Transverse colon (tissue), 4 donors: Measurements from ENCODE around the gene DBNL. TPM values are rescaled to one million over a fixed set of nuclear protein-coding genes. Genes with fewer than 3 reads are reported as not detected.

Source experiments
- DNase-seq: peaks from one replicate; pipeline ENCODE4 v3.0.0-alpha.2; 2019
- H3K27ac ChIP-seq, 4 donors: fragments of 200-600 bp; sonication (generic); 2 replicates each; pipeline ENCODE4 v1.5.1; 2016 to 2018; ENCODE audit warnings: inconsistent platforms in 4 of 4
- H3K27me3 ChIP-seq: fragments of 200-600 bp; sonication (generic); 2 replicates; pipeline ENCODE4 v1.5.1; 2017; ENCODE audit warnings: inconsistent platforms
- H3K36me3 ChIP-seq, 4 donors: fragments of 200-600 bp; sonication (generic); 2 replicates each; pipeline ENCODE4 v1.5.1; 2017 to 2019; ENCODE audit warnings: inconsistent platforms in 4 of 4
- H3K4me1 ChIP-seq, 4 donors: fragments of 200-600 bp; sonication (generic); 2 replicates each; pipeline ENCODE4 v1.5.1; 2017 to 2020; ENCODE audit warnings: inconsistent platforms in 4 of 4
- H3K4me3 ChIP-seq, 4 donors: fragments of 200-600 bp; sonication (generic); 1 replicate in 1 of 4; 2 replicates in 3 of 4; pipeline versions ENCODE4 v1.5.1 to v1.6.1; 2017 to 2019; ENCODE audit warnings: inconsistent platforms in 4 of 4
- H3K9me3 ChIP-seq, 2 donors: fragments of 200-600 bp; sonication (generic); 2 replicates each; pipeline ENCODE4 v1.5.1; 2017 to 2019; ENCODE audit warnings: inconsistent platforms in 2 of 2
- CTCF ChIP-seq, 5 experiments: fragments of 200-600 bp in 3 of 5; fragments of 450-650 bp in 2 of 5; sonication (generic) in 3 of 5; IDR thresholded peaks; 1 replicate in 2 of 5; 2 replicates in 3 of 5; pipeline ENCODE4 v1.5.1; 2016 to 2017; ENCODE audit warnings: antibody characterized with exemption in 5 of 5, inconsistent platforms in 3 of 5, mild to moderate bottlenecking in 2 of 5, moderate library complexity in 1 of 5
- EP300 ChIP-seq: sonication (generic); formaldehyde crosslinking; IDR thresholded peaks from one replicate; pipeline ENCODE4 v1.6.1; 2017; ENCODE audit warnings: antibody characterized with exemption, low read depth
- POLR2A ChIP-seq: fragments of 450-650 bp; IDR thresholded peaks from one replicate; pipeline ENCODE4 v1.6.1; 2016; ENCODE audit warnings: antibody characterized with exemption, mild to moderate bottlenecking, moderate library complexity
- POLR2AphosphoS5 ChIP-seq, 3 donors: sonication (generic); formaldehyde crosslinking; IDR thresholded peaks; one replicate each; pipeline ENCODE4 v1.6.1; 2016; ENCODE audit warnings: antibody characterized with exemption in 3 of 3
- WGBS, 2 donors: methylation state at CpG; one replicate each; pipeline ENCODE4 v1.1.5; 2018; ENCODE audit warnings: low coverage in 1 of 2; 5-methylcytosine and 5-hydroxymethylcytosine counted together
- in situ Hi-C, 4 donors: fragments of 200-750 bp; cut with MboI; loops; one replicate each; pipeline versions ENCODE4 v1.15.0 to v1.15.1; 2017; ENCODE audit warnings: low sequenced_read_pairs in 3 of 4, low pct_ligation_motif_present in 1 of 4, low pct_unique_long_range_greater_than_20kb in 1 of 4
- intact Hi-C: fragments of 100-400 bp; cut with DNase I; formaldehyde crosslinking; loops from one replicate; pipeline ENCODE4 v1.15.1; 2023; ENCODE audit warnings: low total_unique reads
- total RNA-seq, 4 donors: library from RNA; depleted of rRNA; stranded (reverse); fragments of >200 nt; gene quantifications; one replicate each; pipeline ENCODE4 v1.1.0, GENCODE V29; 2016

Gene DBNL
- total RNA-seq, 4 donors from 2014 or later = 97.5 to 184 (median 137) TPM

GRCh38 chr7:44048031-44048795 is 3.7 kb downstream of the DBNL start:
- no peak for DNase-seq
- TF ChIP-seq POLR2A = no peak
- no peak for TF ChIP-seq CTCF (IDR thresholded peaks at IDR 0.05)
- TF ChIP-seq POLR2AphosphoS5 (IDR thresholded peaks at IDR 0.05) = no peak
- no peak for TF ChIP-seq EP300
- in situ Hi-C loops = no loop called here
- H3K27ac ChIP-seq = no peak overlapping the region
- no peaks in the 10 kb centered on the region for H3K9me3 ChIP-seq
- intact Hi-C loops = no loop called here
- H3K4me1 ChIP-seq = peaks cover 15 to 35% (median 25%) of the 10 kb centered on the region in 4 donors
- no peaks in the 10 kb centered on the region for H3K27me3 ChIP-seq
- no peak overlapping the region for H3K4me3 ChIP-seq
- 90 to 92% methylated on average over 3 to 7 of the region's 7 CpGs for WGBS, 2 donors
- H3K36me3 ChIP-seq = peaks cover 0 to 23% (median 9%) of the 10 kb centered on the region in 4 donors

GRCh38 chr7:44050121-44050914 is 5.8 kb downstream of the DBNL start:
- intact Hi-C loops = no loop called here
- TF ChIP-seq POLR2A (no peak), POLR2AphosphoS5 (IDR thresholded peaks at IDR 0.05) (no peak), CTCF (IDR thresholded peaks at IDR 0.05) (no peak), EP300 (no peak)
- Histone ChIP-seq H3K27me3 (no peaks in the 10 kb centered on the region), H3K27ac (no peak overlapping the region), H3K36me3 (peaks cover 0 to 29% (median 12%) of the 10 kb centered on the region in 4 donors), H3K9me3 (no peaks in the 10 kb centered on the region), H3K4me3 (no peak overlapping the region), H3K4me1 (peaks cover 6 to 24% (median 13%) of the 10 kb centered on the region in 4 donors)
- in situ Hi-C loops = no loop called here
- no peak for DNase-seq
- 95% methylated on average over 8 to 13 of the region's 14 CpGs for WGBS, 2 donors

- H3K27me3 ChIP-seq = no peaks in the 10 kb centered on the region
- TF ChIP-seq POLR2AphosphoS5 (IDR thresholded peaks at IDR 0.05) (no peak), CTCF (IDR thresholded peaks at IDR 0.05) (no peak), EP300 (no peak), POLR2A (no peak)
- intact Hi-C loops (no loop called here), in situ Hi-C loops (no loop called here)
- peaks cover under 1 to 17% (median 6%) of the 10 kb centered on the region in 4 donors for H3K4me1 ChIP-seq
- 60 to 84% methylated on average over 2 to 8 of the region's 8 CpGs for WGBS, 2 donors
- H3K9me3 ChIP-seq = no peaks in the 10 kb centered on the region
- H3K36me3 ChIP-seq = peaks cover 0 to 32% (median 12%) of the 10 kb centered on the region in 4 donors
- no peak for DNase-seq
- H3K4me3 ChIP-seq = no peak overlapping the region
- H3K27ac ChIP-seq = no peak overlapping the region
These were observed 6.5 kb downstream of the DBNL start for GRCh38 chr7:44050915-44051560.
